Neural cell (in vitro differentiated cells): ENCODE data around the gene GRK1. TPM values are rescaled to one million over a fixed set of nuclear protein-coding genes. Genes with fewer than 3 reads are reported as not detected.

ENCODE experiments used
- H2AFZ ChIP-seq: fragments of 200-600, 300-800 bp; sonication (generic), shearing (Covaris generic); 2 replicates; pipeline ENCODE4 v1.6.0; 2014; ENCODE audit warnings: low read depth, mild to moderate bottlenecking, antibody characterized with exemption, low read length, moderate library complexity
- H3F3A ChIP-seq: fragments of 200-600 bp; shearing (Covaris generic); 2 replicates; pipeline ENCODE4 v1.6.1; 2016; ENCODE audit warnings: mild to moderate bottlenecking, moderate library complexity, mixed read lengths, antibody characterized with exemption, low read length; ENCODE audit not compliant: insufficient read depth, poor library complexity, severe bottlenecking
- H3K27ac ChIP-seq: fragments of 200-600, 300-800 bp; sonication (generic), shearing (Covaris generic); 2 replicates; pipeline ENCODE4 v1.5.1; 2014; ENCODE audit warnings: mild to moderate bottlenecking, low read length, moderate library complexity
- H3K27me3 ChIP-seq: fragments of 300-800, 200-600 bp; sonication (generic), shearing (Covaris generic); 2 replicates; pipeline ENCODE4 v1.6.0; 2014; ENCODE audit warnings: mild to moderate bottlenecking, low read depth, low read length, moderate library complexity; ENCODE audit not compliant: insufficient read depth
- H3K36me3 ChIP-seq: fragments of 300-800, 200-600 bp; sonication (generic), shearing (Covaris generic); 2 replicates; pipeline ENCODE4 v1.5.1; 2014; ENCODE audit warnings: mild to moderate bottlenecking, antibody characterized with exemption, low read length, moderate library complexity; ENCODE audit not compliant: insufficient read depth
- H3K4me2 ChIP-seq: fragments of 300-800, 200-600 bp; sonication (generic), shearing (Covaris generic); 2 replicates; pipeline ENCODE4 v1.6.0; 2014; ENCODE audit warnings: mild to moderate bottlenecking, low read length
- H3K4me3 ChIP-seq: fragments of 300-800, 200-600 bp; sonication (generic), shearing (Covaris generic); 2 replicates; pipeline ENCODE4 v1.5.1; 2014; ENCODE audit warnings: mild to moderate bottlenecking, low read length, moderate library complexity
- H3K79me2 ChIP-seq: fragments of 200-600 bp; shearing (Covaris generic); replicated peaks from 2 replicates; pipeline ENCODE4 v1.6.0; 2014; ENCODE audit warnings: mild to moderate bottlenecking, low read length, moderate library complexity; ENCODE audit not compliant: insufficient read depth
- H3K9ac ChIP-seq: fragments of 300-800, 200-600 bp; sonication (generic), shearing (Covaris generic); 2 replicates; pipeline ENCODE4 v1.6.1; 2016; ENCODE audit warnings: mild to moderate bottlenecking, low read length, mixed read lengths
- H3K9me2 ChIP-seq: fragments of 200-600 bp; shearing (Covaris generic); 2 replicates; pipeline ENCODE4 v1.6.1; 2016; ENCODE audit warnings: mild to moderate bottlenecking, low read length, mixed read lengths; ENCODE audit not compliant: insufficient read depth
- H3K9me3 ChIP-seq: fragments of 200-600, 300-800 bp; sonication (generic), shearing (Covaris generic); 2 replicates; pipeline ENCODE4 v1.6.1; 2016; ENCODE audit warnings: mild to moderate bottlenecking, mixed run types, low read length, moderate library complexity, mixed read lengths
- H4K20me1 ChIP-seq: fragments of 200-600 bp; shearing (Covaris generic); 2 replicates; pipeline ENCODE4 v1.6.1; 2016; ENCODE audit warnings: mild to moderate bottlenecking, mixed run types; ENCODE audit not compliant: insufficient read depth
- EP300 ChIP-seq: fragments of 450-650 bp; conservative IDR thresholded peaks from 2 replicates; pipeline ENCODE4 v1.6.1; 2014; ENCODE audit warnings: antibody characterized with exemption, mild to moderate bottlenecking, moderate library complexity; ENCODE audit not compliant: poor library complexity, severe bottlenecking
- EZH2 ChIP-seq: fragments of 200-600, 300-800 bp; shearing (Covaris generic), sonication (generic); IDR thresholded peaks from 2 replicates; pipeline ENCODE4 v1.6.1; 2014; ENCODE audit warnings: antibody characterized with exemption, low read length, borderline replicate concordance, mild to moderate bottlenecking; ENCODE audit not compliant: insufficient read depth, poor library complexity, severe bottlenecking
- MXI1 ChIP-seq: fragments of 450-650 bp; conservative IDR thresholded peaks from 2 replicates; pipeline ENCODE4 v1.6.1; 2014; ENCODE audit warnings: antibody characterized with exemption, mild to moderate bottlenecking; ENCODE audit not compliant: poor library complexity, severe bottlenecking
- POLR2AphosphoS5 ChIP-seq: IDR thresholded peaks from 2 replicates; pipeline ENCODE4 v1.6.1; 2012
- RAD21 ChIP-seq: fragments of 450-650 bp; conservative IDR thresholded peaks from 2 replicates; pipeline ENCODE4 v1.6.1; 2014; ENCODE audit warnings: antibody characterized with exemption, mild to moderate bottlenecking, moderate library complexity
- SMC3 ChIP-seq: fragments of 450-650 bp; conservative IDR thresholded peaks from 2 replicates; pipeline ENCODE4 v1.6.1; 2014; ENCODE audit warnings: antibody characterized with exemption, mild to moderate bottlenecking, moderate library complexity; ENCODE audit not compliant: poor library complexity
- TAF1 ChIP-seq: IDR thresholded peaks from 2 replicates; pipeline ENCODE4 v1.6.1; 2012; ENCODE audit warnings: low read depth
- polyA plus RNA-seq: library from polyadenylated mRNA; depleted of rRNA; stranded (reverse); fragments of >200 nt; gene quantifications from 2 replicates; pipeline ENCODE4 v1.2.3, GENCODE V29; 2014
- TF ChIP-seq, protein P1 (sequence below): fragments of 450-650 bp; IDR thresholded peaks from 2 replicates; pipeline ENCODE4 v1.5.1; 2014; ENCODE audit warnings: antibody characterized with exemption, mild to moderate bottlenecking, moderate library complexity; ENCODE audit not compliant: poor library complexity, severe bottlenecking
- TF ChIP-seq, protein P2 (sequence below): IDR thresholded peaks from 2 replicates; pipeline ENCODE4 v1.6.1; 2012; ENCODE audit warnings: borderline replicate concordance

Gene GRK1
- polyA plus RNA-seq, 1 donor from 2014 or later, result 0.06 TPM

DNA sequence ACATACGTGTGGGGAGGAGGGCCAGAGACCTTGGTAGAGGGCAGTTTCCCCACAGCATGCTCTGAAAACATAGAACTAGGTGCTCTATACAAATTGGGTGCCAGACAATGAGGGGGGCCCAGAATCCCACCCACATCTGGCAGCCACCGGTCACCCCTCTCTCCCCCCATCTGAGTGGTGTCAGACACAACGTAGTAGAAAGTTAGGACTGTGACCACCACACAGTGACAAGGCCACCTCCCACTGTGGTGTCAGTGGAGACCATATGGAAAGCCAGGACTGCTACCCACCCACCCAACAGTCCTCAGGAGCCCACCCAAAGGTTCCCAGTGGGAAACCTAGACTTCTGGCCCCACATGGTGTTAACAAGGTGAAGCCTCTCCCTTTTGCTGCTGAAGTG lies 7.0 kb upstream of the GRK1 start:
- TF ChIP-seq EP300 (no peak), POLR2AphosphoS5 (no peak), RAD21 (no peak), EZH2 (no peak), SMC3 (no peak), MXI1 (no peak), TAF1 (no peak)
- TF ChIP-seq, protein P1, sequence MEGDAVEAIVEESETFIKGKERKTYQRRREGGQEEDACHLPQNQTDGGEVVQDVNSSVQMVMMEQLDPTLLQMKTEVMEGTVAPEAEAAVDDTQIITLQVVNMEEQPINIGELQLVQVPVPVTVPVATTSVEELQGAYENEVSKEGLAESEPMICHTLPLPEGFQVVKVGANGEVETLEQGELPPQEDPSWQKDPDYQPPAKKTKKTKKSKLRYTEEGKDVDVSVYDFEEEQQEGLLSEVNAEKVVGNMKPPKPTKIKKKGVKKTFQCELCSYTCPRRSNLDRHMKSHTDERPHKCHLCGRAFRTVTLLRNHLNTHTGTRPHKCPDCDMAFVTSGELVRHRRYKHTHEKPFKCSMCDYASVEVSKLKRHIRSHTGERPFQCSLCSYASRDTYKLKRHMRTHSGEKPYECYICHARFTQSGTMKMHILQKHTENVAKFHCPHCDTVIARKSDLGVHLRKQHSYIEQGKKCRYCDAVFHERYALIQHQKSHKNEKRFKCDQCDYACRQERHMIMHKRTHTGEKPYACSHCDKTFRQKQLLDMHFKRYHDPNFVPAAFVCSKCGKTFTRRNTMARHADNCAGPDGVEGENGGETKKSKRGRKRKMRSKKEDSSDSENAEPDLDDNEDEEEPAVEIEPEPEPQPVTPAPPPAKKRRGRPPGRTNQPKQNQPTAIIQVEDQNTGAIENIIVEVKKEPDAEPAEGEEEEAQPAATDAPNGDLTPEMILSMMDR, result no peak
- TF ChIP-seq, protein P2, sequence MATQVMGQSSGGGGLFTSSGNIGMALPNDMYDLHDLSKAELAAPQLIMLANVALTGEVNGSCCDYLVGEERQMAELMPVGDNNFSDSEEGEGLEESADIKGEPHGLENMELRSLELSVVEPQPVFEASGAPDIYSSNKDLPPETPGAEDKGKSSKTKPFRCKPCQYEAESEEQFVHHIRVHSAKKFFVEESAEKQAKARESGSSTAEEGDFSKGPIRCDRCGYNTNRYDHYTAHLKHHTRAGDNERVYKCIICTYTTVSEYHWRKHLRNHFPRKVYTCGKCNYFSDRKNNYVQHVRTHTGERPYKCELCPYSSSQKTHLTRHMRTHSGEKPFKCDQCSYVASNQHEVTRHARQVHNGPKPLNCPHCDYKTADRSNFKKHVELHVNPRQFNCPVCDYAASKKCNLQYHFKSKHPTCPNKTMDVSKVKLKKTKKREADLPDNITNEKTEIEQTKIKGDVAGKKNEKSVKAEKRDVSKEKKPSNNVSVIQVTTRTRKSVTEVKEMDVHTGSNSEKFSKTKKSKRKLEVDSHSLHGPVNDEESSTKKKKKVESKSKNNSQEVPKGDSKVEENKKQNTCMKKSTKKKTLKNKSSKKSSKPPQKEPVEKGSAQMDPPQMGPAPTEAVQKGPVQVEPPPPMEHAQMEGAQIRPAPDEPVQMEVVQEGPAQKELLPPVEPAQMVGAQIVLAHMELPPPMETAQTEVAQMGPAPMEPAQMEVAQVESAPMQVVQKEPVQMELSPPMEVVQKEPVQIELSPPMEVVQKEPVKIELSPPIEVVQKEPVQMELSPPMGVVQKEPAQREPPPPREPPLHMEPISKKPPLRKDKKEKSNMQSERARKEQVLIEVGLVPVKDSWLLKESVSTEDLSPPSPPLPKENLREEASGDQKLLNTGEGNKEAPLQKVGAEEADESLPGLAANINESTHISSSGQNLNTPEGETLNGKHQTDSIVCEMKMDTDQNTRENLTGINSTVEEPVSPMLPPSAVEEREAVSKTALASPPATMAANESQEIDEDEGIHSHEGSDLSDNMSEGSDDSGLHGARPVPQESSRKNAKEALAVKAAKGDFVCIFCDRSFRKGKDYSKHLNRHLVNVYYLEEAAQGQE, result no peak

DNA sequence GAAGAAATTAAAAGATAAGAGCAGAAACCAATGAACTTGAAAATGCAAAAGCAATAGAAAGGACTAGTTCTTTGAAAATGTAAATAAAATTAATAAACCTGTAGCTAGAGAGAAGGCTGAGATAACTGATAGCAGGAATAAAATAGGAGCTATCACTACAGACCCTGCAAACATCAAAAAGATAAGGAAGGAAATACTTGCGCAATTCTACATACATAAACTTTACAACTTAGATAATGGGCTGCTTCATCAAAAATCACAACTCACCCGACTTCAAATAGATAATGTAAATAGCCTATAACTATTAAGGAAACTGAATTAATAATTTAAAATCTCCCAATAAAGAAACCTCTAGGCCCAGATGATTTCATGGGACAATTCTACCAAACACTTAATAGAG lies 5.5 kb upstream of the GRK1 start:
- no peak for TF ChIP-seq TAF1
- TF ChIP-seq, protein P2, result no peak
- no peak for TF ChIP-seq RAD21
- TF ChIP-seq, protein P1, result no peak
- TF ChIP-seq MXI1, result no peak
- no peak for TF ChIP-seq SMC3
- TF ChIP-seq EP300, result no peak
- TF ChIP-seq EZH2, result no peak
- no peak for TF ChIP-seq POLR2AphosphoS5
- Histone ChIP-seq H3K4me2 (no peak overlapping the region), H3F3A (no peaks in the 10 kb centered on the region), H3K27me3 (no peaks in the 10 kb centered on the region), H3K9ac (no peak overlapping the region), H3K9me2 (no peaks in the 10 kb centered on the region), H2AFZ (no peak overlapping the region), H3K4me3 (no peak overlapping the region), H3K27ac (no peak overlapping the region), H3K79me2 (no peaks in the 10 kb centered on the region), H3K36me3 (no peaks in the 10 kb centered on the region), H3K9me3 (no peaks in the 10 kb centered on the region), H4K20me1 (no peaks in the 10 kb centered on the region)

More for the DNA sequence above, 7.0 kb upstream of the GRK1 start:
- Histone ChIP-seq H2AFZ (no peak overlapping the region), H3K4me3 (no peak overlapping the region), H3K9me3 (no peaks in the 10 kb centered on the region), H3K79me2 (no peaks in the 10 kb centered on the region), H3F3A (no peaks in the 10 kb centered on the region), H3K36me3 (no peaks in the 10 kb centered on the region), H3K4me2 (no peak overlapping the region), H3K9ac (no peak overlapping the region), H3K27ac (no peak overlapping the region), H4K20me1 (no peaks in the 10 kb centered on the region), H3K9me2 (no peaks in the 10 kb centered on the region), H3K27me3 (no peaks in the 10 kb centered on the region)
